Midbrain (tissue), 1 donor: ENCODE measurements around the gene CACNA1B.

Source experiments
- DNase-seq: peaks from one replicate; lab custom pipeline; 2025; lab: John Stamatoyannopoulos, UW

The CACNA1B gene

GRCh38 chr9:137965177-137965795 is 87.7 kb downstream of the CACNA1B start:
- DNase-seq: no peak

GRCh38 chr9:137967280-137967953 is 89.8 kb downstream of the CACNA1B start:
- no peak for DNase-seq

GRCh38 chr9:137968235-137968634 is 90.7 kb downstream of the CACNA1B start:
- DNase-seq: no peak

GRCh38 chr9:137969008-137969407 is 91.4 kb downstream of the CACNA1B start:
- DNase-seq: no peak

GRCh38 chr9:137969685-137970084 is 92.1 kb downstream of the CACNA1B start:
- no peak for DNase-seq

- no peak for DNase-seq
These were observed 92.5 kb downstream of the CACNA1B start for GRCh38 chr9:137970098-137970497.

GRCh38 chr9:137970686-137971476 is 93.3 kb downstream of the CACNA1B start:
- no peak for DNase-seq

- DNase-seq: no peak
These were observed 94.0 kb downstream of the CACNA1B start for GRCh38 chr9:137971477-137972138.

GRCh38 chr9:137972355-137972987 is 94.9 kb downstream of the CACNA1B start:
- DNase-seq: no peak

GRCh38 chr9:137972988-137973470 is 95.4 kb downstream of the CACNA1B start:
- no peak for DNase-seq

GRCh38 chr9:137973829-137974416 is 96.3 kb downstream of the CACNA1B start:
- no peak for DNase-seq

GRCh38 chr9:137974746-137975526 is 97.4 kb downstream of the CACNA1B start:
- no peak for DNase-seq

- DNase-seq: no peak
These were observed 97.9 kb downstream of the CACNA1B start for GRCh38 chr9:137975527-137975913.

GRCh38 chr9:137975936-137976565 is 98.5 kb downstream of the CACNA1B start:
- DNase-seq: no peak

GRCh38 chr9:137977571-137978261 is 100.1 kb downstream of the CACNA1B start:
- no peak for DNase-seq

GRCh38 chr9:137978262-137978714 is 100.7 kb downstream of the CACNA1B start:
- no peak for DNase-seq

GRCh38 chr9:137982200-137982599 is 104.6 kb downstream of the CACNA1B start:
- no peak for DNase-seq

GRCh38 chr9:137984005-137984404 is 106.4 kb downstream of the CACNA1B start:
- no peak for DNase-seq

GRCh38 chr9:137984520-137985257 is 107.1 kb downstream of the CACNA1B start:
- DNase-seq: no peak
